GM12801 (cell line): ENCODE data around the gene ELF1.

Source experiments
- TF ChIP-seq, protein P1 (sequence below): IDR thresholded peaks from one replicate; pipeline ENCODE4 v1.5.1; 2011; ENCODE audit warnings: control low read depth; ENCODE audit not compliant: insufficient read length; ENCODE audit errors: extremely low read depth

The ELF1 gene

GRCh38 chr13:40983259-40983658, 35.9 kb downstream of the ELF1 start:
- TF ChIP-seq, protein P1, sequence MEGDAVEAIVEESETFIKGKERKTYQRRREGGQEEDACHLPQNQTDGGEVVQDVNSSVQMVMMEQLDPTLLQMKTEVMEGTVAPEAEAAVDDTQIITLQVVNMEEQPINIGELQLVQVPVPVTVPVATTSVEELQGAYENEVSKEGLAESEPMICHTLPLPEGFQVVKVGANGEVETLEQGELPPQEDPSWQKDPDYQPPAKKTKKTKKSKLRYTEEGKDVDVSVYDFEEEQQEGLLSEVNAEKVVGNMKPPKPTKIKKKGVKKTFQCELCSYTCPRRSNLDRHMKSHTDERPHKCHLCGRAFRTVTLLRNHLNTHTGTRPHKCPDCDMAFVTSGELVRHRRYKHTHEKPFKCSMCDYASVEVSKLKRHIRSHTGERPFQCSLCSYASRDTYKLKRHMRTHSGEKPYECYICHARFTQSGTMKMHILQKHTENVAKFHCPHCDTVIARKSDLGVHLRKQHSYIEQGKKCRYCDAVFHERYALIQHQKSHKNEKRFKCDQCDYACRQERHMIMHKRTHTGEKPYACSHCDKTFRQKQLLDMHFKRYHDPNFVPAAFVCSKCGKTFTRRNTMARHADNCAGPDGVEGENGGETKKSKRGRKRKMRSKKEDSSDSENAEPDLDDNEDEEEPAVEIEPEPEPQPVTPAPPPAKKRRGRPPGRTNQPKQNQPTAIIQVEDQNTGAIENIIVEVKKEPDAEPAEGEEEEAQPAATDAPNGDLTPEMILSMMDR: no peak

GRCh38 chr13:40982772-40983171, 36.3 kb downstream of the ELF1 start:
- TF ChIP-seq, protein P1: no peak

- TF ChIP-seq, protein P1: no peak
Observed at GRCh38 chr13:40981949-40982348, 37.2 kb downstream of the ELF1 start.

DNA sequence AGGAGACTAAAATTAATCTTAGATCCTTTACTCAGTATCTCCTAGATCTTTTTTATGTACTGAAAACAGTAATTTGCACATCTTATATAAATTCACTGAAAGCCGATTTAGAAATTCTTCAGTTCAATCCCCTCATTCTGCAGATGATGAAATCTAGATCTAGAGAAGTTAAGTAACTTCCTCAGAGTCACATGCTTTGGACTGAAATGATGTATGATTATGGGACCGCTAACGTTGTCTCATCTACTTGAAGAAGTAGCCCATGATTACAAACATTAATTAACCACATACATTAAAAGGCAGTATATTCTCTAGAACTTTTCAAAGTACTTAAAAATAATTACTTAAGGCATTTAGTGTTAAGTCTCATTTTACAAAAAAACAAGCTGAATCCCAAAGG, 37.8 kb downstream of the ELF1 start:
- TF ChIP-seq, protein P1: no peak

- TF ChIP-seq, protein P1: no peak
Observed at GRCh38 chr13:40980461-40980860, 38.7 kb downstream of the ELF1 start.

DNA sequence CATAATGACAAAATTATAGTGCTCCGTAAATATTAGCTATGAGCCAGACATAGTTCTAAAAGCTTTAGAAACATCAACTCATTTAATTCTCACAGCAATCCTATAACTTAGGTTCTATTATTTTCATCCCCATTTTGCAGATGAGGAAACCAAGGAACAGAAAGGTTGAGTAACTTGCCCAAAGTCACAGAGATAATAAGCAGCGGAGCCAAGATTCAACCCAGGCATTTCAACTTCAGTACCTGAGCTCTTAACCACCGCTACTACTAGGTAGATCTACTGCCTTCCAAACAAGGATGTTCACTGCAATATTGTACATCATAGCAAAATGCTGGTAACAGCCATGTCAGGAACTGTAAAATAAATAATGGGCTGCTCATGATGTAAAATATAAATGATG, 39.9 kb downstream of the ELF1 start:
- TF ChIP-seq, protein P1: no peak

- TF ChIP-seq, protein P1: no peak
Observed at GRCh38 chr13:40975441-40975840, 43.7 kb downstream of the ELF1 start.
